OCI-LY7 (cell line): ENCODE measurements around the gene MCM7. TPM values are rescaled to one million over a fixed set of nuclear protein-coding genes. Genes with fewer than 3 reads are reported as not detected.

ENCODE experiments used
- BruUV-seq: library from RNA; stranded (reverse); fragments of 400-500 nt; replicated peaks from 2 replicates; lab custom pipeline; 2021; lab: Mats Ljungman, UMichigan
- CTCF ChIA-PET: fragments of 300-600 bp; sonication (Branson Sonifier 250); formaldehyde crosslinking; loops from one replicate; lab custom pipeline; 2022; ENCODE audit warnings: antibody characterized with exemption; ENCODE audit not compliant: unreplicated experiment; lab: Charles Lee
- POLR2A ChIA-PET: fragments of 300-600 bp; sonication (Branson Sonifier 250); formaldehyde crosslinking; loops from one replicate; lab custom pipeline; 2022; ENCODE audit warnings: antibody characterized with exemption; lab: Charles Lee
- DNase-seq: peaks from one replicate; pipeline ENCODE4 v3.0.0-alpha.2; 2015; ENCODE audit warnings: low spot score
- H2AFZ ChIP-seq: fragments of 200-600 bp; sonication (generic), shearing (Covaris generic); 2 replicates; pipeline ENCODE4 v1.6.1; 2014; ENCODE audit warnings: mild to moderate bottlenecking, antibody characterized with exemption, low read length, moderate library complexity
- H3K27ac ChIP-seq: fragments of 200-600 bp; sonication (generic); 2 replicates; pipeline ENCODE4 v1.5.1; 2014; ENCODE audit warnings: mixed run types, low read depth, mild to moderate bottlenecking, moderate library complexity, low read length, inconsistent platforms; ENCODE audit not compliant: poor library complexity, severe bottlenecking
- H3K36me3 ChIP-seq: fragments of 200-600 bp; sonication (generic); 2 replicates; pipeline ENCODE4 v1.6.1; 2014; ENCODE audit warnings: mild to moderate bottlenecking, antibody characterized with exemption, low read length, moderate library complexity, mixed read lengths; ENCODE audit not compliant: insufficient read depth
- H3K4me1 ChIP-seq: fragments of 200-600 bp; sonication (generic); 2 replicates; pipeline ENCODE4 v1.5.1; 2014; ENCODE audit warnings: mild to moderate bottlenecking, low read length; ENCODE audit not compliant: insufficient read depth, poor library complexity, severe bottlenecking
- H3K4me2 ChIP-seq: fragments of 200-600 bp; sonication (generic); 2 replicates; pipeline ENCODE4 v1.6.1; 2014; ENCODE audit warnings: mild to moderate bottlenecking, low read length
- H3K4me3 ChIP-seq: fragments of 200-600 bp; sonication (generic); 2 replicates; pipeline ENCODE4 v1.5.1; 2014; ENCODE audit warnings: mild to moderate bottlenecking, low read depth, low read length; ENCODE audit not compliant: poor library complexity, severe bottlenecking
- H3K79me2 ChIP-seq: fragments of 200-600 bp; sonication (generic); 2 replicates; pipeline ENCODE4 v1.6.1; 2016; ENCODE audit warnings: low read depth, mild to moderate bottlenecking, low read length, moderate library complexity, mixed read lengths; ENCODE audit not compliant: insufficient read depth
- H3K9me2 ChIP-seq: fragments of 200-600 bp; sonication (generic); 2 replicates; pipeline ENCODE4 v1.6.1; 2016; ENCODE audit warnings: mild to moderate bottlenecking, low read length, mixed read lengths; ENCODE audit not compliant: insufficient read depth
- H3K9me3 ChIP-seq: fragments of 200-600 bp; sonication (generic); 2 replicates; pipeline ENCODE4 v1.6.1; 2014; ENCODE audit warnings: mild to moderate bottlenecking, mixed run types, low read length, mixed read lengths
- H4K20me1 ChIP-seq: fragments of 200-600 bp; sonication (generic); 2 replicates; pipeline ENCODE4 v1.6.1; 2014; ENCODE audit warnings: mild to moderate bottlenecking, antibody characterized with exemption, low read length, moderate library complexity, mixed read lengths; ENCODE audit not compliant: insufficient read depth
- CTCF ChIP-seq: fragments of 200-600 bp; sonication (generic); conservative IDR thresholded peaks from 2 replicates; pipeline ENCODE4 v1.5.1; 2014; ENCODE audit warnings: mild to moderate bottlenecking, antibody characterized with exemption, low read length, moderate library complexity, mixed read lengths
- EZH2phosphoT487 ChIP-seq: fragments of 200-600 bp; sonication (generic); IDR thresholded peaks from 2 replicates; pipeline ENCODE4 v1.6.1; 2018; ENCODE audit warnings: low read depth, borderline replicate concordance, mild to moderate bottlenecking, mixed run types, antibody characterized with exemption, low read length, moderate library complexity, mixed read lengths
- intact Hi-C: fragments of 100-400 bp; cut with micrococcal nuclease; formaldehyde crosslinking; loops from one replicate; pipeline ENCODE4 v1.10.0; 2022; ENCODE audit not compliant: unreplicated experiment
- total RNA-seq, 2 experiments: library from RNA; depleted of rRNA in 1 of 2; stranded (reverse); fragments of >200 nt in 1 of 2; shearing (Covaris generic) in 1 of 2; gene quantifications; 2 replicates each; pipeline ENCODE4 v1.2.3, GENCODE V29; 2014 to 2022

Gene MCM7
- total RNA-seq, 2 experiments from 2014 or later: 423 to 424 TPM

GRCh38 chr7:100087055-100087750, 14.0 kb downstream of the MCM7 start:
- Histone ChIP-seq H3K9me3 (no peaks in the 10 kb centered on the region), H2AFZ (no peak overlapping the region)

GRCh38 chr7:100085515-100085914, 15.7 kb downstream of the MCM7 start:
- H3K9me3 ChIP-seq: no peaks in the 10 kb centered on the region
- no peak overlapping the region for H2AFZ ChIP-seq
- peaks cover 12% of the 10 kb centered on the region; the same call in 1 of the 2 replicates for H3K79me2 ChIP-seq
- no peak overlapping the region for H3K4me2 ChIP-seq
- BruUV-seq: no TSS peak
- DNase-seq: no peak
- peaks cover 40% of the 10 kb centered on the region for H3K4me1 ChIP-seq
- no peak overlapping the region for H3K4me3 ChIP-seq
- no peaks in the 10 kb centered on the region for H3K9me2 ChIP-seq
- no peak for TF ChIP-seq EZH2phosphoT487
- no peak for TF ChIP-seq CTCF
- ChIA-PET POLR2A (no interaction called here), CTCF (no interaction called here)
- intact Hi-C loops: loop anchor here (10.0 kb wide), 1 partner anchor 799 kb away; the partner anchor contains the start of gene UFSP1
- no peak overlapping the region for H3K27ac ChIP-seq
- H3K36me3 ChIP-seq: peaks cover 3% of the 10 kb centered on the region; the same call in 1 of the 2 replicates
- no peaks in the 10 kb centered on the region for H4K20me1 ChIP-seq

More at GRCh38 chr7:100087055-100087750, 14.0 kb downstream of the MCM7 start:
- ChIA-PET CTCF (no interaction called here), POLR2A (interaction anchor here (0.9 kb wide), 1 partner anchor 33 kb away, joined by 3 read pairs; no protein-coding TSS in a partner anchor)
- Histone ChIP-seq H4K20me1 (no peaks in the 10 kb centered on the region), H3K36me3 (peaks cover 20% of the 10 kb centered on the region), H3K4me3 (no peak overlapping the region), H3K27ac (no peak overlapping the region), H3K9me2 (no peaks in the 10 kb centered on the region), H3K4me1 (peaks cover 39% of the 10 kb centered on the region), H3K4me2 (no peak overlapping the region), H3K79me2 (peaks cover 6% of the 10 kb centered on the region; the same call in 1 of the 2 replicates)
- intact Hi-C loops: loop anchor here (10.0 kb wide), 1 partner anchor 798 kb away; the partner anchor contains the start of gene UFSP1
- BruUV-seq: no TSS peak
- no peak for DNase-seq
- TF ChIP-seq EZH2phosphoT487: no peak
- no peak for TF ChIP-seq CTCF
